SK-N-SH treated with all-trans-retinoic acid at 6 μM for 48 hours (cell line): Measurements from ENCODE around the gene SPATA31D1.

Experiments
- GLIS3 ChIP-seq: fragments of 250-450 bp; sonication (Bioruptor Pico); IDR thresholded peaks from 2 replicates; pipeline ENCODE4 v1.5.0; 2020; ENCODE audit warnings: mild to moderate bottlenecking, moderate library complexity
- OSR1 ChIP-seq: fragments of 250-450 bp; sonication (Bioruptor Pico); IDR thresholded peaks from 2 replicates; pipeline ENCODE4 v1.8.0; 2022; ENCODE audit warnings: moderate library complexity, mild to moderate bottlenecking, inconsistent platforms

GRCh38 chr9:81999806-82000205 lies 11.2 kb downstream of the SPATA31D1 start:
- TF ChIP-seq OSR1 (CRISPR knock-in tag), result no peak
- no peak for TF ChIP-seq GLIS3
